ENCODE results near the gene GPR183. TPM values are rescaled to one million over a fixed set of nuclear protein-coding genes. Genes with fewer than 3 reads are reported as not detected.

The GPR183 gene
- polyA plus RNA-seq, 1 experiment = 0.31 TPM

GRCh38 chr13:99281811-99282263 is 25.4 kb downstream of the GPR183 start:
- DNase-seq (ENCODE audit: low read depth) = no peak
- H3K36me3 ChIP-seq (ENCODE audit: control insufficient read depth, insufficient read depth, low read length) = no peaks in the 10 kb centered on the region
- H3K27me3 ChIP-seq (ENCODE audit: control insufficient read depth, insufficient read depth, low read length) = no peaks in the 10 kb centered on the region
- ChIA-PET POLR2A (no interaction called here), CTCF (interaction anchor here (1.7 to 2.2 kb wide), 2 partner anchors 11 to 155 kb away, joined by 5 to 14 read pairs; no protein-coding TSS in a partner anchor)
- TF ChIP-seq CTCF (IDR thresholded peaks at IDR 0.05; ENCODE audit: insufficient read depth, low read depth, low read length) = no peak
- no peak overlapping the region for H3K4me3 ChIP-seq (ENCODE audit: low read depth, low read length)

GRCh38 chr13:99280166-99280565 is 27.0 kb downstream of the GPR183 start:
- no peaks in the 10 kb centered on the region for H3K27me3 ChIP-seq (ENCODE audit: control insufficient read depth, insufficient read depth, low read length)
- DNase-seq (ENCODE audit: low read depth) = no peak
- H3K4me3 ChIP-seq (ENCODE audit: low read depth, low read length) = no peak overlapping the region
- ChIA-PET POLR2A (no interaction called here), CTCF (interaction anchor here (0.9 to 1.6 kb wide), 5 partner anchors 10 to 156 kb away, joined by 4 to 9 read pairs (median 5); no protein-coding TSS in a partner anchor)
- TF ChIP-seq CTCF (IDR thresholded peaks at IDR 0.05; ENCODE audit: insufficient read depth, low read depth, low read length) = no peak
- H3K36me3 ChIP-seq (ENCODE audit: control insufficient read depth, insufficient read depth, low read length) = no peaks in the 10 kb centered on the region

GRCh38 chr13:99279637-99280036 is 27.6 kb downstream of the GPR183 start:
- ChIA-PET CTCF (interaction anchor here (1.2 to 1.6 kb wide), 3 partner anchors 14 to 157 kb away, joined by 5 to 9 read pairs (median 7); no protein-coding TSS in a partner anchor), POLR2A (no interaction called here)
- Histone ChIP-seq H3K27me3 (ENCODE audit: control insufficient read depth, insufficient read depth, low read length) (no peaks in the 10 kb centered on the region), H3K4me3 (ENCODE audit: low read depth, low read length) (no peak overlapping the region), H3K36me3 (ENCODE audit: control insufficient read depth, insufficient read depth, low read length) (no peaks in the 10 kb centered on the region)
- TF ChIP-seq CTCF (IDR thresholded peaks at IDR 0.05; ENCODE audit: insufficient read depth, low read depth, low read length) = no peak
- DNase-seq (ENCODE audit: low read depth) = no peak

GRCh38 chr13:99278843-99279242 is 28.4 kb downstream of the GPR183 start:
- no peak for TF ChIP-seq CTCF (IDR thresholded peaks at IDR 0.05; ENCODE audit: insufficient read depth, low read depth, low read length)
- H3K4me3 ChIP-seq (ENCODE audit: low read depth, low read length) = no peak overlapping the region
- no peaks in the 10 kb centered on the region for H3K27me3 ChIP-seq (ENCODE audit: control insufficient read depth, insufficient read depth, low read length)
- H3K36me3 ChIP-seq (ENCODE audit: control insufficient read depth, insufficient read depth, low read length) = no peaks in the 10 kb centered on the region
- ChIA-PET CTCF (interaction anchor here (1.4 kb wide), 2 partner anchors 10 to 158 kb away, joined by 3 to 4 read pairs; no protein-coding TSS in a partner anchor), POLR2A (no interaction called here)
- no peak for DNase-seq (ENCODE audit: low read depth)

GRCh38 chr13:99278200-99278599 is 29.0 kb downstream of the GPR183 start:
- no peaks in the 10 kb centered on the region for H3K36me3 ChIP-seq (ENCODE audit: control insufficient read depth, insufficient read depth, low read length)
- DNase-seq (ENCODE audit: low read depth) = no peak
- no peak overlapping the region for H3K4me3 ChIP-seq (ENCODE audit: low read depth, low read length)
- POLR2A ChIA-PET = no interaction called here
- CTCF ChIA-PET = interaction anchor here (1.4 kb wide), 2 partner anchors 9 to 159 kb away, joined by 3 to 4 read pairs; no protein-coding TSS in a partner anchor
- TF ChIP-seq CTCF (IDR thresholded peaks at IDR 0.05; ENCODE audit: insufficient read depth, low read depth, low read length) = no peak
- H3K27me3 ChIP-seq (ENCODE audit: control insufficient read depth, insufficient read depth, low read length) = no peaks in the 10 kb centered on the region
